Measurements from ENCODE around the gene PAX2. TPM values are rescaled to one million over a fixed set of nuclear protein-coding genes. Genes with fewer than 3 reads are reported as not detected.

The PAX2 gene
- total and polyA plus RNA-seq, 2 of the 8 experiments (the other 6 are each of a cell fraction or from before 2014, with no cell fraction given) = 0.02 TPM; not detected in 1

- H3K9me3 ChIP-seq (ENCODE audit: insufficient read depth in 2 of 2, low read depth in 1 of 2, low read length in 1 of 2) = no peaks in the 10 kb centered on the region
- H3K4me1 ChIP-seq (replicated peaks in 1 of 4; ENCODE audit: control insufficient read depth in 3 of 4, insufficient read depth in 4 of 4, low read length in 3 of 4) = peaks cover 0 to 12% (median 7%) of the 10 kb centered on the region in 4 experiments; a peak in 5 of 7 replicates
- H3K4me3 ChIP-seq (ENCODE audit: extremely low read depth in 1 of 4, insufficient read depth in 2 of 4, low read depth in 3 of 4, low read length in 4 of 4) = no peak overlapping the region
- no peak overlapping the region for H3K27ac ChIP-seq (ENCODE audit: low read depth, low read length)
- H3K36me3 ChIP-seq (ENCODE audit: control insufficient read depth in 2 of 4, insufficient read depth in 4 of 4, low read length in 3 of 4) = no peaks in the 10 kb centered on the region
- H3K9ac ChIP-seq (replicated peaks in 1 of 4; ENCODE audit: extremely low read depth in 1 of 4, low read depth in 3 of 4, low read length in 3 of 4) = no peak overlapping the region; a peak in 1 of 7 replicates
- H3K23me2 ChIP-seq (ENCODE audit: low read depth, low read length) = no peaks in the 10 kb centered on the region; the same call in 1 of the 2 replicates
- H4K91ac ChIP-seq (replicated peaks; ENCODE audit: insufficient read length, low read length) = no peak overlapping the region
- H3K4ac ChIP-seq (replicated peaks; ENCODE audit: insufficient read length, low read depth, low read length) = no peak overlapping the region
- peaks cover 0 to 21% (median 10%) of the 10 kb centered on the region in 4 experiments; a peak in 6 of 7 replicates for H3K27me3 ChIP-seq (replicated peaks in 1 of 4; ENCODE audit: control insufficient read depth in 3 of 4, extremely low read depth in 1 of 4, insufficient read depth in 3 of 4, low read length in 3 of 4)
- peaks cover 0 to 2% of the 10 kb centered on the region in 2 experiments for H4K20me1 ChIP-seq (replicated peaks in 1 of 2; ENCODE audit: control insufficient read depth in 1 of 2, insufficient read depth in 2 of 2, low read length in 2 of 2)
- no peak overlapping the region for H2BK12ac ChIP-seq (ENCODE audit: low read depth, low read length)
- no peak overlapping the region for H3K23ac ChIP-seq (ENCODE audit: insufficient read length)
- H2AFZ ChIP-seq (ENCODE audit: low read length) = no peak overlapping the region
- no peak overlapping the region for H2BK15ac ChIP-seq (ENCODE audit: low read length)
- H2AK5ac ChIP-seq (ENCODE audit: low read depth, low read length) = no peak overlapping the region; the same call in 1 of the 2 replicates
- H3K56ac ChIP-seq (replicated peaks; ENCODE audit: insufficient read length, low read depth, low read length) = no peak overlapping the region
- no peak overlapping the region; a peak in 1 of 4 replicates for H3K4me2 ChIP-seq (ENCODE audit: insufficient read depth in 1 of 2, low read depth in 2 of 2, low read length in 2 of 2)
- WGBS, 2 experiments (ENCODE audit: extremely low coverage in 1 of 2, insufficient coverage in 1 of 2, insufficient read length in 1 of 2, insufficient replicate concordance in 2 of 2, low coverage in 1 of 2, low lambda C conversion rate in 2 of 2, missing lambda C conversion rate in 1 of 2) = 69% methylated on average over 6 of the region's 7 CpGs; no CpG with 5 or more reads in 1 of the 2 experiments
- H2BK120ac ChIP-seq (replicated peaks; ENCODE audit: low read depth, low read length) = no peak overlapping the region
- FAIRE-seq = no peak
- H4K5ac ChIP-seq (ENCODE audit: insufficient read length, low read depth, low read length) = no peak overlapping the region
- H4K8ac ChIP-seq (ENCODE audit: extremely low read depth, insufficient read depth, low read length) = no peak overlapping the region
- no peak overlapping the region; the same call in 1 of the 2 replicates for H3K18ac ChIP-seq (ENCODE audit: extremely low read depth, low read length)
- DNase-seq (ENCODE audit: low read depth in 1 of 2, low spot score in 2 of 2) = no peak
- ChIA-PET CTCF (ENCODE audit: partially characterized antibody) (interaction anchor here (0.6 to 10.6 kb wide), 29 partner anchors 8 to 334 kb away, joined by 3 to 110 read pairs (median 6); partner anchors contain the start of gene PAX2), POLR2A (ENCODE audit: partially characterized antibody) (interaction anchor here (6.6 kb wide), 1 partner anchor 311 kb away, joined by 29 read pairs; no protein-coding TSS in a partner anchor)
- H3K14ac ChIP-seq (ENCODE audit: insufficient read length) = no peak overlapping the region
- no peaks in the 10 kb centered on the region for H3K79me2 ChIP-seq (ENCODE audit: control insufficient read depth in 1 of 2, insufficient read depth in 2 of 2, low read length in 2 of 2)
- no peak overlapping the region for H2BK5ac ChIP-seq (ENCODE audit: low read depth, low read length)
- H2BK20ac ChIP-seq (ENCODE audit: low read length) = 0 out of 2 replicates have a peak overlapping the region, but pooled peaks have one; percentile 23
- H3K79me1 ChIP-seq (ENCODE audit: low read depth, low read length) = no peaks in the 10 kb centered on the region
- TF ChIP-seq USF2 (IDR thresholded peaks at IDR 0.05; ENCODE audit: low read length) (no peak), CREB1 (IDR thresholded peaks at IDR 0.05) (no peak), CTBP2 (IDR thresholded peaks at IDR 0.05; ENCODE audit: borderline replicate concordance, insufficient read depth, insufficient read length, low read length) (no peak), CHD1 (IDR thresholded peaks at IDR 0.05; ENCODE audit: low read depth, low read length) (no peak), E2F6 (IDR thresholded peaks at IDR 0.05) (no peak), HDAC6 (IDR thresholded peaks at IDR 0.05; ENCODE audit: low read depth, low read length) (no peak), FOSL1 (IDR thresholded peaks at IDR 0.05; ENCODE audit: insufficient read depth, low read depth, low read length) (no peak), RNF2 (IDR thresholded peaks at IDR 0.05; ENCODE audit: borderline replicate concordance, low read depth, low read length, missing control alignments, poor library complexity, severe bottlenecking) (no peak), JUN (IDR thresholded peaks at IDR 0.05; ENCODE audit: low read depth, low read length) (no peak), TEAD4 (IDR thresholded peaks at IDR 0.05; ENCODE audit: low read depth, low read length) (no peak)
Observed at GRCh38 chr10:100873146-100873826, 127.9 kb downstream of the PAX2 start.

Measured in H1 (cell line).